Coronary artery (tissue), 2 donors: ENCODE results near the gene RHOV.

Source experiments
- DNase-seq: peaks from one replicate; pipeline ENCODE4 v3.0.0-alpha.2; 2017; ENCODE audit warnings: low spot score
- H3K27ac ChIP-seq, 2 donors: fragments of 200-600 bp; sonication (generic); one replicate each; pipeline ENCODE4 v1.5.1; 2016 to 2019
- H3K4me3 ChIP-seq: fragments of 200-600 bp; sonication (generic); 2 replicates; pipeline ENCODE4 v1.5.1; 2016; ENCODE audit warnings: mild to moderate bottlenecking, moderate library complexity
- TF ChIP-seq, protein P1 (sequence below): fragments of 200-600 bp; sonication (generic); IDR thresholded peaks from one replicate; pipeline ENCODE4 v1.5.1; 2019; ENCODE audit warnings: antibody characterized with exemption

The RHOV gene

DNA sequence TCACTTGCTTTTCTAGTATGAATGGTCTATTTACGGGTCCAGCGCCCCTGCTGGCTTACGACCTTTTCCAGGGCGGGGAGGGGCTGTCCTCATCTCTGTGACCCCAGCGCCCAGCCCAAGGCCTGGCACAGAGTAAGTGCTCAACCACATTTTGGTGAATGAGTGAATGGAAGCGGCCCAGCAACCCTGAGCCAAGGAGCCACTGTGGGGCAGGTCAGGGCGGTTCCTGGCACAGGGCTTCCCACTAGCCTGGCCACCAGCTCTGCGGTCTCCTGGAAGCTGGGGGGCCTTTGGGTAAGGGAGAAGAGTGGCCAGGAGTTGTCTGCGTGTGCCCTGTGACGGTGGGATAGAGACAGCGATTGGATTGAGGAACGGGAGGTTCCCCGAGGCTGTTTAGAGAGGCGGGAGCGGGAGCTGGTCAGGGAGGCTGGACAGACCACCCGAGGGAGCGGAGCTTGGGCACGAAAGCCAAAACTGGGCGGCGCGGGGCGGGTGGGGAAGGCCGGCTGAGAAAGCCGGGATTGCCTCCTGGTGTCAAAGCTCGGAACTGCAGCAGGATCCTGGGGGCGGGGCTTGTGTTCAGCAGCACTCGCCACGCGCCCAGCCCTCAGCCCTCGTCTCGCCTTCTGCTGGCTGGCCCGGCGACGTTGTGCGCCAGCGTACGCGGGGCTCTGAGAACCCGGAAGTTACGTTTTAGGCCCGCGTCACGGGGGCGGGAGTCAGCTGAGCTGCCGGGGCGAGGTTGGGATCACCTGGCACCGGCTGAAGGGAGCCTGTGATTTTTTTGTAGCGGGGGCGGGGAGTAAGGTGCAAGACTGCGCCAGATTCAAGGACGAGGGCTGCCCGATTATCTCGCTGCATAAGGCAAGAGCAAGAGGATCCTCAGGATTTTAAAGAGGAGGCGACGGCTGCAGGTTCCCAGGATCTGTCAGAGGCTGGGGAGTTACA, 20.0 kb upstream of the RHOV start, which contains the start of gene VPS18:
TSS of gene VPS18 (plus strand) at position 718 of the 948 bp plus-strand sequence. CDS start 319 bp downstream, outside the sequence.
- TF ChIP-seq, protein P1, sequence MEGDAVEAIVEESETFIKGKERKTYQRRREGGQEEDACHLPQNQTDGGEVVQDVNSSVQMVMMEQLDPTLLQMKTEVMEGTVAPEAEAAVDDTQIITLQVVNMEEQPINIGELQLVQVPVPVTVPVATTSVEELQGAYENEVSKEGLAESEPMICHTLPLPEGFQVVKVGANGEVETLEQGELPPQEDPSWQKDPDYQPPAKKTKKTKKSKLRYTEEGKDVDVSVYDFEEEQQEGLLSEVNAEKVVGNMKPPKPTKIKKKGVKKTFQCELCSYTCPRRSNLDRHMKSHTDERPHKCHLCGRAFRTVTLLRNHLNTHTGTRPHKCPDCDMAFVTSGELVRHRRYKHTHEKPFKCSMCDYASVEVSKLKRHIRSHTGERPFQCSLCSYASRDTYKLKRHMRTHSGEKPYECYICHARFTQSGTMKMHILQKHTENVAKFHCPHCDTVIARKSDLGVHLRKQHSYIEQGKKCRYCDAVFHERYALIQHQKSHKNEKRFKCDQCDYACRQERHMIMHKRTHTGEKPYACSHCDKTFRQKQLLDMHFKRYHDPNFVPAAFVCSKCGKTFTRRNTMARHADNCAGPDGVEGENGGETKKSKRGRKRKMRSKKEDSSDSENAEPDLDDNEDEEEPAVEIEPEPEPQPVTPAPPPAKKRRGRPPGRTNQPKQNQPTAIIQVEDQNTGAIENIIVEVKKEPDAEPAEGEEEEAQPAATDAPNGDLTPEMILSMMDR: peak; percentile 98
- Histone ChIP-seq H3K4me3 (peak within 1 kb of the TSS; percentile 89), H3K27ac (peak within 1 kb of the TSS; percentile 87 to 92)
- DNase-seq: peak; percentile 98

DNA sequence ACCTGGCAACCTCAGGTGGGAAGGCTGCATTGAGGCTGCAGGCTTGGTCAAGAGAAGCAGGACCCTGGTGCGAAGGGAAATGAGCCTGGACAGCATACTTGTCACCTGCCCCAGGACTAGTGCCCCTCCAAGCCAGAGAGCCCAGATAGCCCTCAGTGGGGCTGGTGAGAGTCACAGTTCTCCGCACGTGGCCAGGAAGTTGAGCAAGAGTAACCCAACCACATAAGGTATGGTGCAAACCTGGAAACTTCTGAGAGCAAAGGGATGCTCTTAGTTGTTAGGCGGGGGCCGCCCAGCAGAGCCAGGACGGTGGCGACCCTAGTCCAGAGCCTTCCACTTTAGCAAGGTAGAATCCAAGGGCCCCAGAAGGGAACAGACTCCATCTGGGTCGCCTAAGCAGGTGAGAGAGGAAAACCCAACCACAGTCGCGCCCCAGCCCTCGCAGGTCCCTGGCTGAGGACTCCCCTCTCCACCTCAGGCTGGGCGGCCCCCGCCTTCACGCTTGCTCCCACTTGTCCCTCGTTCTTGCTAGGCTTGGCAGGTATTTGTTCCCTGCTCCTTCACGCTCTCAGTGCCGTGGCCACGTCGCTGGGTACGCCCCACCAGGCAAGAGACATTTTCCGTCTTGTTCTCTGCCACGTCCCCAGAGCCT, 19.1 kb upstream of the RHOV start:
- peak overlapping the region; percentile 87 to 92 for H3K27ac ChIP-seq
- DNase-seq: no peak
- peak overlapping the region; percentile 89 for H3K4me3 ChIP-seq
- TF ChIP-seq, protein P1: no peak

DNA sequence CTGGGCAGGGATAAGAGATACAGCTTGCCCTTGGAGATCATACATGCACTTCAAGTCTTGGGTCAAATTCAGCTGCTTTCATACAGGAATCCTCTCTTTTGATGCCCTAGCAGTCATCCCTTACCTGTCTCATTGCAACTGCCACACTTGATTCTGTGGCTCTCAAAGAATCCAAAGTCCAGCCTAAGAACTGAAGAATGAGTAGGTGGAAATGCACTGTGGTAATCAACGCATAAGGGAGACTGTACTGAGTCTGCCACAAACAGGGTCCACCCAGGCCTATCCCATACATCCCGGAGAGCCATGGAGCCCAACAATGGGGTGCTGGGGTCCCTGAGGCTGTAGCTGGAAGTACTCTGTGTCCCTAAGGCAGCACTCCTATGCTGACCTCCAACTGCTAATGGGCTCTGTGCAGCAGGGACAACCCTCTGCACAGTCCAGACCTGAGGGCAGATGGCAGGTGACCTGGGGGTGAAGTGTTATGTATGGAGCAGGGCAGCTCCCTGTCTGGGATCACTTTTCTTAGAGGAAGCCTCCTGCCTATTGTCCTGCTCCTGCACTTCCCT, 18.5 kb upstream of the RHOV start:
- Histone ChIP-seq H3K4me3 (no peak overlapping the region), H3K27ac (no peak overlapping the region)
- TF ChIP-seq, protein P1: no peak
- DNase-seq: no peak

DNA sequence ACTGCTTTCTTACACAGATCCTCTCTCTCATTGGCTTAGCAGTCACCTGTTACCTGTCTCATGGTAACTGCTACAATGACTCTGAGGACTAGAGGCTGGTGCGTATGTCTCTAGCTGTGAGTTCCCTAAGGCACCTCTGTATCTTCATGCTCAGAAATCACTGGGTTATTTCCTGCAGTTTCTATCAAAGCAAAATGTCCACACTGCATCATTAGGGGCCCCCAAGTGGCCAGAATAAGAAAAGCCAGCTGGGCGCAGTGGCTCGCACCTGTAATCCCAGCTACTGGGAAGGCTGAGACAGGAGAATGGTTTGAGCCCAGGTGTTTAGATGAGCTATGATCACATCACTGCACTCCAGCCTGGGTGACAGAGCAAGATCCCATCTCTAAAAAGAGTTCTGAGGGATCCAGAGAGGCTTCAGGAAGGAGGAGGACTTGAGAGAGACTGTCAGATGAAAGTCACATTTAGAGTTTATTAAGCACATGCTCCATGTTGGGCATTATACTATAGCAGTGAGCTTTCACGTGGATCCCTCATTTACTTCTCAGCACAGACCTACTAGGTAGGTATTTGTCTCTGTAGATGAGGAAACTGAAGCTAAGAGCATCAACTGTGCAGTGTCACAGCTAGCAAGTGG, 17.9 kb upstream of the RHOV start:
- TF ChIP-seq, protein P1: no peak
- no peak for DNase-seq
- Histone ChIP-seq H3K27ac (no peak overlapping the region), H3K4me3 (no peak overlapping the region)

DNA sequence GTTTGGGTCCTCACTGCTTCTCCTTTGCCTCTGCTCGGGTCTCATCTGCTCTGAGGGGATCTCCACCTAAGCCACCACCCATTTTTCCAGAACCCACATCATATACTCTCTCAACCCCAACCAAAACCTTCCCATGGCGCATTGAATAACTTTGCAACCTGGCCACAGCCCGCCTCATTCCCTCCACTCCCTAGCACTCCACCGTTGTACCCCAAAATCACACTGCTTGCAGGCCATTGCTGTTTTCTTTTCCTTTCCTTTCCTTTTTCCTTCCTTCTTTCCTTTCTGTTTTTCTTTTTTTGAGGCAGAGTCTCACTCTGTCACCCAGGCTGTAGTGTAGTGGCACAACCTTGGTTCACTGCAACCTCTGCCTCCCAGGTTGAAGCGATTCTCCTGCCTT, 17.1 kb upstream of the RHOV start:
- H3K4me3 ChIP-seq: no peak overlapping the region
- H3K27ac ChIP-seq: no peak overlapping the region
- TF ChIP-seq, protein P1: no peak

DNA sequence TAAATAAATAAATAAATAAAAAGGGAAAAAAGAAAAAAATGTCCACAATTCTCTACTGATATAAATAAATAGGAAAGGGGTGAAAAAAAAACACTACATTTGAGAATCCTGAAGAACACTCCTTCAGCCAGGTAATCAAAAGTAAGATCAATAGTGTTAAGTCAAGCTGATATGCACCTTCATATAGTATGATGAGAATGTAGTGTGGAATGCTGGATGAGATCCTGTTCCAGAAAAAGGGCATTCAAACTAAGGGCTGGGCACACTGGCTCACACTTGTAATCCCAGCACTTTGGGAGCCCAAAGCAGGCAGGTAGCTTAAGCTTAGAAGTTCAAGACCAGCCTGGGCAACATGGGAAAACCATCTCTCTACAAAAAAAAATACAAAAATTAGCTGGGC, 15.1 kb upstream of the RHOV start:
- DNase-seq: no peak
- TF ChIP-seq, protein P1: no peak
- Histone ChIP-seq H3K27ac (no peak overlapping the region), H3K4me3 (no peak overlapping the region)

More for the DNA sequence above, 17.1 kb upstream of the RHOV start:
- DNase-seq: no peak
